NCI-H526 (cell line): ENCODE results near the gene MEG3.

Source experiments
- DNase-seq, 2 experiments: peaks; one replicate each; lab custom pipeline; 2025; lab: John Stamatoyannopoulos, UW

The MEG3 gene

DNA sequence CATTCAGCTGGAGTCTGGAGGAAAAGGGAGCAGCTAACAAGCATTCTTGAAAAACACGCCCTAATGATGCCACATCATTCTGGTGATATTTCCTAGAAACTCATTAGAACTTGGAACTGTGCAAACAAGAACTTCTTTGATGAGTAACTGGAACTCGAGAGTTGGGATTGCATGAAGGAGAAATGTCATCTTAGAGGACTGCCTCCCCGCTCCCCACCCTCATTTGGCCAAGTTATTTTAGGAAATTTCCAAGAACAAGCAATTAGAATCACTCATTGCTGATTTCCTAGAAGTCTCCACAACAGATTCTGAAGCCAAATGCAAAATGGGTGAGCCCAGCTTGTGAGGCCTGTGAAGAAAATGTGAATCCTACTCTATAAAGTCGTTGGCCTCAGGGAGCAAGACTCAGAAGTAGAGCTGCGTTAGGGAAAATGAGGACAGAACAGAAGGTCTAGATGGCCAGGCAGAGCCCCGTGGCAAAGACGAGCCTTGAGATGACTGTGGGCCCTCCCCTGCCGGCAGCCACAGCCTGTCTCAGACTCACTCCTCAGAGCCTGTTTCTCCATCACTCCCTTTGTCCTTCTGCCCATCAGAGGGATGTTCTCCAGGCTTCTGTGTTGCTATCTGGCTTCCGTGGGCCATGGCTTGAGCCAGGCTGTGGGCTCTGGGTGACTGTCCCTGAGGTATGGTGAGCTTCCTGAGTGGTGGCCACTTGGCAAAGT, 39.2 kb downstream of the MEG3 start:
- no peak for DNase-seq

DNA sequence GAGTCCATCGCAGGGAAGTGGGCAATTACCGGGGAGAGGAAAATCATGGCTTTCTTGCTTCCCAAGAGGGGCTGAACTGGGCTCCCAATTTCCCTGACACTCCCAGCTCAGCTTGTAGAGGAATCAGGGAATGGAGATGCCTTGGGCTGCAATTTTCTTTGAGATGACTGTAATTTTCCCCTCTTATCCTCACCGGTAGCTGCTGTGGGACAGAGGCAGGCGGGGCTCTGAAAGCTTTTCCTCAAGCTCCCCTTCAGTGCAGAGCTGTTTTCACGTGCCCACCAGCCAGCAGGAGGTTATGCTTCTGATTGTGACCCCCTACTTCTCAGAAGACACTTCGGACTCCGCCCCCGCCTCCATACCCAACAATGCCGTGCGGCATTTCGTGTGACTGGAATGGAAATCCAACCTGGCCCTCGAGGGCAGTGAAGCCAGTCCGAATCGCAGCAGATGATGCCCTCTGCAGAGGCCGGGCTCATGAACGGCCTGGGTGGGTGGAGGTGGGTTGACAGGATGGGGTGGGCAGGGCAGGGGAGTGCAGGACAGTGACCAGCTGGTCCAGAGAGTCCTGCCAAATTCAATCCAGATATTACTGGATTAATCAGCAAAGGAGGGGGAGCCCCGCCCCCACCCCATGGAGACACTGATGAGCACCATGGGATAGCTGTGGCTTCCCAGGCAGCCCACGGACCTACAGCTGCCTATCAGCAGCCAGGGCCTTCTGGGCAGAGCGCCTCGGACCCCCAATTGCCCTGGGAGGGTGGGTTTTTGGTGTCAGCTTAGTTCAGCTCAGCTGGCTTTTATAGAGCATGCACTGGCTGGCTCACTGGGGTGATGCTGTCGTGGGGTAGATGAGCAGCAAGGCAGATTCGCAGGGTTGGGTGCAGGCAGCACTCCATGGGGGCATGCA, 40.0 kb downstream of the MEG3 start:
- no peak for DNase-seq

GRCh38 chr14:100866666-100867630, 41.0 kb downstream of the MEG3 start:
- no peak for DNase-seq

GRCh38 chr14:100867631-100868315, 41.9 kb downstream of the MEG3 start:
- DNase-seq = no peak

DNA sequence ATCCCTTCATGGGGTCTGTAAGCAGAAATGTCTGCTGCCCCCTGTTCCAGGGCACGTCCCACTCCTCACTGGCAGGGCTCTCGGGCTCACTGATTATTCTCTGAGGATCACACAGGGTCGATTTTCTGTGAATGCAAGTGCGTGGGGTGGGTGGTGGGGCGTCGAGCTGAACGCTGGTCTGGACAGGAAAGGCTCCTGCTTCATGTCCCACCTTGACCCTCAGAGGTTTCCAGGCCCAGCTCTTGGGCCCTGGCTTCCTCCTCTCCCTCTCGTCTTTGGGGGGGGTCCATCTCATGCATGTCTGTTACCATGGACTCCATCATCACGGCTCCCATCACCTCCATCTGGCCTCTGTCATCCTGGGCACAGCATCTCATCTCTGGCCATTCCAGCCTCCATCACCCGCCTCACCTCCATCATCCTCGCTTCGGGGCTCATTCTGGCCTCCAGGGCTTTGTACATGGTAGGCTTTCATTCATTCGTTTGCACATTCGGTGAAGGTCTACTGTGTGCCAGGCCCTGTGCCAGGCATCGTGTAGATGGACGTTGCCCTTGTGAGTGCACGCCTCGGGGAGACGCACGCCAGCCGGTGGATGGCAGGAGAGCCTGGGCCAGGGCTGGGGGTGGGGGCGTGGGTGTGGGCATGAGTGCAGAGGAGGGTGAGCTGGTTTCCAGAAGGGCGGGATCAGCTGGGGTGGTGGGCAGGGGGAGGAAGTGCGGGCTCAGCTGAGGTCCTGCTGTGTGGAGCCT, 42.9 kb downstream of the MEG3 start:
- no peak for DNase-seq

DNA sequence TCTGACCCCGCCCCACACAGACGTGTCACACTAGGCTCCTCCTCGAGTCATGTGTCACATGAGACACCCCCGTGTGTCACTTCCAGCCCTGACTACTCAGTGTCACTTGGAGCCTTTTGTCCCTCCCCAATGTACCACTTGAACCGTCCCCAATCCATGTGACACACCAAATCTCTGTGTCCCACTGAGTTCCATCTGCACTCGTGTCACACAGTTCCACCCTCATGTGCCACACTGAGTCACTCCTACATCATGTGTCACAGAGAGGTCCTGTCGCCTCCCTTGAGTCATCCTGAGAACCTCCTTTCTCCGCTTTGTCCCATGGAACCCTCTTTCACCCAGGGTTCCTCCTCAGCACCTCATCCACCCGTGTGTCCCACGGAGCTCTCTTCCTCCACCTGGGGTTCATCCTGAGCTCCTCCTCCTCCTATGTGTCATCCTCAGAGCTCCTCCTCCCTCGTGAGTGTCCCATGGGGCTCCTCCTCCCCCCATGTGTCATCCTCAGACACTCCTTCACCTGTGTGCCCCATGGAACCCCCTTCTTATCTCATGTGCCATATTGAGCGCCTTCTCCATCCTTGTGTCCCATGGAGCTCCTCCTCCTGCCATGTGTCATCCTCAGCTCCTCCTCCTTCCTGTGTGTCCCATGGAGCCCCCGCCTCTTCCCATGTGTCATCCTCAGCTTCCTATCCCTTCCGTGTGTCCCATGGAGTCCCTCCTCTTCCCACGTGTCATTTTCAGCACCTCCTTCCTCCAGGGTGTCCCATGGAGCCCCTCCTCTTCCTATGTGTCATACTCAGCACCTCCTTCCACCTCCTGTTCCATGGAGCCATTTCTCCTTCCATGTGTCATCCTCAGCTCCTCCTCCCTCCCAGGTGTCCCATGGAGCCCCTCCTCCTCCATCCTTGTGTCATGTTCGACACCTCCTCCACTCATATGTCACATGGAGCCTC, 45.6 kb downstream of the MEG3 start:
- no peak for DNase-seq

GRCh38 chr14:100872259-100873095, 46.6 kb downstream of the MEG3 start:
- no peak for DNase-seq

GRCh38 chr14:100873096-100873482, 47.2 kb downstream of the MEG3 start:
- no peak for DNase-seq

GRCh38 chr14:100874051-100874410, 48.1 kb downstream of the MEG3 start:
- no peak for DNase-seq

- no peak for DNase-seq
These were observed 48.6 kb downstream of the MEG3 start for GRCh38 chr14:100874411-100875091.

DNA sequence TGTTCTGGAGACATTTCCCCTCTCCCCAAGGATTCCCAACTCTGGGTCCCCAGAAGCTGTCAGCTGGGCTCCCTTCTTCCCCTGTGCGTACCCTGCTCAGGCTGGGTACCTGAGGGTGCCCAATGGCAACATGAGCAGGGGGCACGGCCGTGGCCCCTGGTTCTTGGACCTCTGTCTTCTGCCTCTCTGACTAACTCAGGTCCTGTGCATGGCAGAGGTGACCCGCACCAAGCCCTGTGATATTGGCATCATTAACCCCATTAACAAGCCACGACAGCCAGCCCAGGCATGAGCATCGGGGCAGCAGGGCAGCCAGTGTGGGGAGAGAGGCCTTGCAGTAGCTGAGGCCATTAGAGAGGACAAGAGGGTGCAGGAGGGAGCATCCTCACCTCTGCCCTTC, 49.2 kb downstream of the MEG3 start:
- DNase-seq = no peak

- DNase-seq = no peak
These were observed 50.1 kb downstream of the MEG3 start for GRCh38 chr14:100875861-100876590.

DNA sequence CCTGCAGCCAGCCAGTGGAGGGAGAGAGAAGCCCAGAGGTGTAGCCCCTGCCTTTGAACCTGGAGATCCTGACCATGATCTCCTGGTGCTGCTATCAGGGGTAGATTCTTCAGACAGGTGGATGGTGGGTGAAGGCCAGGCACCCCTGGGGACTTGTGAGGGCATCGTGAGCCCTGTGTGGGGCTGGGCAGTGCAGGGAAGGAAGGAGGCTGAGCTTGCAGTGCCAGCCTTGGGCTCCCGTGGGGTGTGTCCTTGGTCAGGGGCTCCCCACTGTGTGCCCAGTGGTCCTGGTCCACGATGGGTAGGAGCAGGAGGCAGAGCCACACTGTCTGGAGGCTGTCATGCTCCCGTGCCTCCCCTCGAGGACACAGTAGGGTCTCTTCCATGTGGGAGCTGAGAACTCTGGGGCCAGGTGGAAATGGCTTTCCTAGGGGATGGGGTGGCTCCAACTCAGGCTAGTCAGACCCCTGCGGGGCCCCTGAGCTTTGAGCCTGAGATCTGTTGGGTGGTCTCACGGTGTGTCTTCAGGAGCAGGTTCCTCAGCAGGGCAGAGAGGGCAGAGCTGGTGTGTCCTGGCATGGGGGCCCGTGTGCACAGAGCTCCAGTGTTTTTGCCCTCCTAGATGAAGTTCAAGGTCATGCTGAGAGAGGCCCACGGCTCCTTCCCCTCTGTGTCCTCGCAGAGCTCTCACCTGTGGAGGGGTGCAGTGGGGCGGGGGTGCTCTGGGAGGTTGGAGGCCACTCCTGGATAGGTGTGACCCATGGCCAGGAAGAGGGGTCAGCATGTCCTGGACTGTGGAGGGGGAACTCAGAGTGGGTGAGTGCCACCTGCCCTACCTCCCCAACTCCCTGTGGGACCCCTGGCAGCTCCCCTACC, 52.6 kb downstream of the MEG3 start:
- DNase-seq = no peak

GRCh38 chr14:100879194-100879593, 53.3 kb downstream of the MEG3 start:
- DNase-seq = no peak

DNA sequence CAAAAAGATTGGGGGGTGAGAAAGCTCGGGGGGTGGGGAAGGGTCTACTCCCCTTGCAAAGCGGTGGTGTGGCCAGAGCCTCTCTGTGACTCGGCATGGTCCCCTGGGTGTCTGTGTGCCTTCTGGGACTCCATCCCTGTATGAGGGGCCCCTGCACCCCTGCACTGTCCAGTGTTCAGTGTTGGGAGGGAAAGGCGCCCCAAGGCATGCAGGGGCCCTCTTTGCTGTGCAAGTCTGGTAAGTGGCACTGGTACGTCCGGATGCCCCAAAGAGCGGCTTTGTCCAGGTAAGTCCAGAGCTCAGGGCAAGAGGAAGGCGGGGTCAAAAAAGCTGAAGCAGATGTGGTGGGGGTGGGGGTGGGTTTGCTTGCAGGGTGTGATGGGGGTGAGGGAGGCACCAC, 53.9 kb downstream of the MEG3 start:
- DNase-seq = no peak

- no peak for DNase-seq
These were observed 54.6 kb downstream of the MEG3 start for GRCh38 chr14:100880271-100881101.
